Transverse colon (tissue), 4 donors: Measurements from ENCODE around the gene ARRB1. TPM values are rescaled to one million over a fixed set of nuclear protein-coding genes. Genes with fewer than 3 reads are reported as not detected.
A peak's percentile ranks its signal among the peaks of the same experiment; 100 is the strongest.

Experiments used
- DNase-seq: peaks from one replicate; pipeline ENCODE4 v3.0.0-alpha.2; 2019
- H3K27ac ChIP-seq, 4 donors: fragments of 200-600 bp; sonication (generic); 2 replicates each; pipeline ENCODE4 v1.5.1; 2016 to 2018; ENCODE audit warnings: inconsistent platforms in 4 of 4
- H3K27me3 ChIP-seq: fragments of 200-600 bp; sonication (generic); 2 replicates; pipeline ENCODE4 v1.5.1; 2017; ENCODE audit warnings: inconsistent platforms
- H3K36me3 ChIP-seq, 4 donors: fragments of 200-600 bp; sonication (generic); 2 replicates each; pipeline ENCODE4 v1.5.1; 2017 to 2019; ENCODE audit warnings: inconsistent platforms in 4 of 4
- H3K4me1 ChIP-seq, 4 donors: fragments of 200-600 bp; sonication (generic); 2 replicates each; pipeline ENCODE4 v1.5.1; 2017 to 2020; ENCODE audit warnings: inconsistent platforms in 4 of 4
- H3K4me3 ChIP-seq, 4 donors: fragments of 200-600 bp; sonication (generic); 1 replicate in 1 of 4; 2 replicates in 3 of 4; pipeline versions ENCODE4 v1.5.1 to v1.6.1; 2017 to 2019; ENCODE audit warnings: inconsistent platforms in 4 of 4
- H3K9me3 ChIP-seq, 2 donors: fragments of 200-600 bp; sonication (generic); 2 replicates each; pipeline ENCODE4 v1.5.1; 2017 to 2019; ENCODE audit warnings: inconsistent platforms in 2 of 2
- EP300 ChIP-seq: sonication (generic); formaldehyde crosslinking; IDR thresholded peaks from one replicate; pipeline ENCODE4 v1.6.1; 2017; ENCODE audit warnings: antibody characterized with exemption, low read depth
- POLR2A ChIP-seq: fragments of 450-650 bp; IDR thresholded peaks from one replicate; pipeline ENCODE4 v1.6.1; 2016; ENCODE audit warnings: antibody characterized with exemption, mild to moderate bottlenecking, moderate library complexity
- POLR2AphosphoS5 ChIP-seq, 3 donors: sonication (generic); formaldehyde crosslinking; IDR thresholded peaks; one replicate each; pipeline ENCODE4 v1.6.1; 2016; ENCODE audit warnings: antibody characterized with exemption in 3 of 3
- WGBS, 2 donors: methylation state at CpG; one replicate each; pipeline ENCODE4 v1.1.5; 2018; ENCODE audit warnings: low coverage in 1 of 2; 5-methylcytosine and 5-hydroxymethylcytosine counted together
- in situ Hi-C, 4 donors: fragments of 200-750 bp; cut with MboI; loops; one replicate each; pipeline versions ENCODE4 v1.15.0 to v1.15.1; 2017; ENCODE audit warnings: low sequenced_read_pairs in 3 of 4, low pct_ligation_motif_present in 1 of 4, low pct_unique_long_range_greater_than_20kb in 1 of 4
- intact Hi-C: fragments of 100-400 bp; cut with DNase I; formaldehyde crosslinking; loops from one replicate; pipeline ENCODE4 v1.15.1; 2023; ENCODE audit warnings: low total_unique reads
- total RNA-seq, 4 donors: library from RNA; depleted of rRNA; stranded (reverse); fragments of >200 nt; gene quantifications; one replicate each; pipeline ENCODE4 v1.1.0, GENCODE V29; 2016
- TF ChIP-seq, protein P1 (sequence below), 5 experiments: fragments of 200-600 bp in 3 of 5; fragments of 450-650 bp in 2 of 5; sonication (generic) in 3 of 5; IDR thresholded peaks; 1 replicate in 2 of 5; 2 replicates in 3 of 5; pipeline ENCODE4 v1.5.1; 2016 to 2017; ENCODE audit warnings: antibody characterized with exemption in 5 of 5, inconsistent platforms in 3 of 5, mild to moderate bottlenecking in 2 of 5, moderate library complexity in 1 of 5

Gene ARRB1
- total RNA-seq, 4 donors from 2014 or later: 55.7 to 88.2 (median 78.0) TPM

DNA sequence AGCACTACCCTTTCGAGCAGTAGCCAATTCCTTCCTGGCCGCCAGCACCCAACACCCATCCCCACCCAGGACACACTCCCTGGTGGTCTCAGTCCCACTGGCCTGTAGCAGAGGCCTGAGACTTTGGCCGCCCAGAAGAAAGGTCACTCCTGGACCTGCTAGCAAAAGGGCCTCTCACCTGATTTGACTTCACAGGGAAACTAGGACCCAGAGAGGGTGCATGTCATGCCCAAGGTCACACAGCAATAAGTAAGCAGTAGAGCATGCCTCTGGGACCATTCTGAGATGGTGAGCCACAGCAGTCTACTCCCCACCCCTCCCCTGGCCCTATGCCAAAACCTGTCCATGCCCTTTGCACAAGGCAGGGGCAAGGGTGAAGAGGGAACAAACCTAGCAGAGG is 7.3 kb downstream of the ARRB1 start:
- H3K9me3 ChIP-seq: no peaks in the 10 kb centered on the region
- peaks cover 91 to 100% (median 99%) of the 10 kb centered on the region in 4 donors for H3K4me1 ChIP-seq
- TF ChIP-seq, protein P1, sequence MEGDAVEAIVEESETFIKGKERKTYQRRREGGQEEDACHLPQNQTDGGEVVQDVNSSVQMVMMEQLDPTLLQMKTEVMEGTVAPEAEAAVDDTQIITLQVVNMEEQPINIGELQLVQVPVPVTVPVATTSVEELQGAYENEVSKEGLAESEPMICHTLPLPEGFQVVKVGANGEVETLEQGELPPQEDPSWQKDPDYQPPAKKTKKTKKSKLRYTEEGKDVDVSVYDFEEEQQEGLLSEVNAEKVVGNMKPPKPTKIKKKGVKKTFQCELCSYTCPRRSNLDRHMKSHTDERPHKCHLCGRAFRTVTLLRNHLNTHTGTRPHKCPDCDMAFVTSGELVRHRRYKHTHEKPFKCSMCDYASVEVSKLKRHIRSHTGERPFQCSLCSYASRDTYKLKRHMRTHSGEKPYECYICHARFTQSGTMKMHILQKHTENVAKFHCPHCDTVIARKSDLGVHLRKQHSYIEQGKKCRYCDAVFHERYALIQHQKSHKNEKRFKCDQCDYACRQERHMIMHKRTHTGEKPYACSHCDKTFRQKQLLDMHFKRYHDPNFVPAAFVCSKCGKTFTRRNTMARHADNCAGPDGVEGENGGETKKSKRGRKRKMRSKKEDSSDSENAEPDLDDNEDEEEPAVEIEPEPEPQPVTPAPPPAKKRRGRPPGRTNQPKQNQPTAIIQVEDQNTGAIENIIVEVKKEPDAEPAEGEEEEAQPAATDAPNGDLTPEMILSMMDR (IDR thresholded peaks at IDR 0.05): no peak
- TF ChIP-seq POLR2AphosphoS5 (IDR thresholded peaks at IDR 0.05) (no peak), EP300 (no peak), POLR2A (no peak)
- no peaks in the 10 kb centered on the region for H3K27me3 ChIP-seq
- in situ Hi-C loops: no loop called here
- H3K36me3 ChIP-seq: no peaks in the 10 kb centered on the region
- H3K27ac ChIP-seq: peak overlapping the region; percentile 91 to 97 (median 94)
- no peak overlapping the region for H3K4me3 ChIP-seq
- WGBS, 2 donors: 78% methylated on average over 3 of the region's 3 CpGs; no CpG with 5 or more reads in 1 of the 2 donors
- no peak for DNase-seq
- intact Hi-C loops: no loop called here

DNA sequence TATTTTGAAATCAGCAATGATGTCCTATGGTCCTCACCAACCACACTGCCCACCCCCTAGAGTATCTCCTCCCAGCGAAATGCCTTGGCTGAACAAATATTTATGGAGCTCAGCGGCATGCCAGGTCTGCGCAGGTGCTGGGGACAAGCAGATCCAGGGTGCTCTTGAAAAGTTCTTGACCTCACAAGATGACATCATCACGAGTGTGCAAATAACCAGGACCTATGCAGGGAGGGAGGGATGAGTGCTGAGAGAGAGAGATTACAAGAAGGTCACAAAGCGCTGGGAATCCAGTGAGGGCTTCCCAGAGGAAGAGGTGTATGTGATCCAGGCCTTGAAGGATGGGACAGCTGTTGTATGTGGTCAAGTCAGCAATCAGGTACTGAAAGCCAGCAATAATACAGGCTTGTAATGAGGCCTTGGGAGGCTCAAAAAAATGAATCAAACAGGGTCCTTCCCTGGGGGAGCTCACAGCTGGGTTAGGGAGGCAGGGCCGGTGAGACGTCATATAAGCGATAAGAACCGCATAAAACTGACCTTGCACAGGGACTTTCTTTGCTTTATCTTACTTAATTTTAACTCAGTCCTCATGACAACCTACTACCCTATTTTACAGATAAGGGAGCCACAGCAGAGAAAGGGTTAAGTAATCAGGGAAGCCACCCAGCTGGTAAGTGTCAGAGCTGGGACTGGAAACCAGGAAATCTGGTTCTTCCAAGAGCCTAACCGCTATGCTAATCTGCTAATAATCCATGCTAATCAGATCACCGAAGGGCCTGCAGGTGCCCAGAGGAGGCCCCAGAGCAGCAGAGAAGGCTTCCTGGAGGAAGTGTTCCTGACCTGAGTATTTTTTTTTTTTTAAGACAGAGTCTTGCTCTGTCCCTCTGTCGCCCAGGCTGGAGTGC is 8.2 kb downstream of the ARRB1 start:
- intact Hi-C loops: no loop called here
- Histone ChIP-seq H3K4me3 (no peak overlapping the region), H3K9me3 (no peaks in the 10 kb centered on the region), H3K36me3 (no peaks in the 10 kb centered on the region), H3K4me1 (peaks cover 89 to 100% (median 99%) of the 10 kb centered on the region in 4 donors), H3K27ac (peak overlapping the region; percentile 91 to 97 (median 94)), H3K27me3 (no peaks in the 10 kb centered on the region)
- in situ Hi-C loops: no loop called here
- peak in 1 of 3 donors; percentile 26 for TF ChIP-seq POLR2AphosphoS5 (IDR thresholded peaks at IDR 0.05)
- peak; percentile 2 for TF ChIP-seq EP300
- TF ChIP-seq, protein P1 (IDR thresholded peaks at IDR 0.05): no peak
- TF ChIP-seq POLR2A: no peak
- no peak for DNase-seq
- 10 to 36% methylated on average over 2 to 12 of the region's 12 CpGs for WGBS, 2 donors

- H3K4me3 ChIP-seq: no peak overlapping the region
- peaks cover 87 to 99% (median 98%) of the 10 kb centered on the region in 4 donors for H3K4me1 ChIP-seq
- WGBS, 2 donors: 43 to 58% methylated on average over 1 to 15 of the region's 15 CpGs
- TF ChIP-seq POLR2AphosphoS5 (IDR thresholded peaks at IDR 0.05): no peak
- no peak for TF ChIP-seq EP300
- TF ChIP-seq POLR2A: no peak
- TF ChIP-seq, protein P1 (IDR thresholded peaks at IDR 0.05): no peak
- in situ Hi-C loops (no loop called here), intact Hi-C loops (no loop called here)
- no peaks in the 10 kb centered on the region for H3K9me3 ChIP-seq
- no peaks in the 10 kb centered on the region for H3K27me3 ChIP-seq
- H3K36me3 ChIP-seq: no peaks in the 10 kb centered on the region
- H3K27ac ChIP-seq: peak overlapping the region; percentile 91 to 97 (median 94)
- DNase-seq: no peak
Observed at GRCh38 chr11:75342231-75342918, 9.1 kb downstream of the ARRB1 start.

GRCh38 chr11:75341612-75342011 is 9.8 kb downstream of the ARRB1 start:
- in situ Hi-C loops: no loop called here
- WGBS, 2 donors: 0 to 47% methylated on average over 1 to 5 of the region's 5 CpGs

More at GRCh38 chr11:75341612-75342011, 9.8 kb downstream of the ARRB1 start:
- intact Hi-C loops: no loop called here
- H3K4me3 ChIP-seq: no peak overlapping the region
- no peaks in the 10 kb centered on the region for H3K27me3 ChIP-seq
- peaks cover 85 to 98% (median 97%) of the 10 kb centered on the region in 4 donors for H3K4me1 ChIP-seq
- DNase-seq: no peak
- no peaks in the 10 kb centered on the region for H3K36me3 ChIP-seq
- no peaks in the 10 kb centered on the region for H3K9me3 ChIP-seq
- H3K27ac ChIP-seq: peak overlapping the region; percentile 91 to 97 (median 94)
- TF ChIP-seq POLR2AphosphoS5 (IDR thresholded peaks at IDR 0.05): no peak
- no peak for TF ChIP-seq POLR2A
- no peak for TF ChIP-seq EP300
- TF ChIP-seq, protein P1 (IDR thresholded peaks at IDR 0.05): no peak
